ENCODE data around the gene PPIF.

PPIF gene

DNA sequence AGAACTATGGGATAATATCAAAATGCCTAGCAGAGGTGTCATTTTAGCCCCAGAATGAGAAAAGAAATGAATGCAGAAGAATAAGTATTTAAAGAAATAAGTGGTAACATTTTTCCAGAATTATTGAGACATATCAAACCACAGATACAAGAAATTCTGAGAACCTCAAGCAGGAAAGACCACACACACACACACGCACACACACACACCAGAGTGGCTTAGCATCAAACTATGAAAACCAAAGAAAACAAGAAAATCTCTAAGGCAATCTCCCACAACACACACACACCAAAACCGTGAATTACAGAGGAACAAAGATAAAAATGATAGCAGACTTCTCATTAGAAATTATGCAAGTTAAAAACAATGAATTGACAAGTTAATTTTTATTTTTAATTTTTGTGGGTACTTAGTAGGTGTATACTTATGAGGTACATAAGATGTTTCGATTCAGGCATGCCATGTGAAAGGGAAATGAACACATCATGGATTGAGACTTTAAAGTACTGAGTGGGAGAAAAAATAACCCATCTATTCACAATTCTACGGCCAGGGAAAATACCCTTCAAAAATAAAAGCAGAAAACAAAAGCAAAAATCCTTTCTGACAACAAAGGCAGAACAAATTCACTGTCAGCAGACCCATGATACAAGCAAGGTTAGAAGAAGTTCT lies 14.6 kb downstream of the PPIF start:
- in situ Hi-C loops (cut with HindIII; ENCODE audit: low sequenced_read_pairs): no loop called here

DNA sequence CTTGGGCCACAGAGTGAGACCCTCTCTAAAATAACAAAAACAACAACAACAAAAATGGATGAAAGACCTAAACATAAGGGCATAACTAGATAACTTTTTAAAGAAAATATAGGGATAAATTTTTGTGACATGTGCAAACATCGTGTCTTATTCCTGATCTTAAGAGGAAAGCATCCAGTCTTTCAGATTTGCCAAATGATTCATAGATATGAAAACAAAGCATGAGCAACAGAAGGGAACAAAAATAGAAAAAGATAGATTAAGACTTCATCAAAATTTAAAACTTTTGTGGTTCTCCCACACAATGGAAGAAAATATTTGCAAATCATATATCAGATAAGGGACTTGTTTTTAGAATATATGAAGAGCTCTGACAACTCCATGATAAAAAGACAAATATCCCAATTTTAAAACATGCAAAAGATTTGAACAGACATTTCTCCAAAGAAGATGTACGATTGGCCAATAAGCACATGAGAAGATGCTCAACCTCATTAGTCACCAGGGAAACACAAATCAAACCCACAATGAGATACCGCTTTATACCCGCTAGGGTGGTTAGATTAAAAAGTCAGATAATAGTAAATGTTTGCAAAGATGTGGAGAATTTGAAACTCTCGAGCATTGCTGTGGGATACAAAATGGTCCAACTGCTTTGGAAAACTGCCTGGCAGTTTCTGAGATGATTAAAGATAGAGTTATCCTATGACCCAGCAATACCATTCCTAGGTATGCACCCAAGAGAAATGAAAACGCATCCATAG lies 20.3 kb downstream of the PPIF start:
- in situ Hi-C loops (cut with HindIII; ENCODE audit: low sequenced_read_pairs): no loop called here

DNA sequence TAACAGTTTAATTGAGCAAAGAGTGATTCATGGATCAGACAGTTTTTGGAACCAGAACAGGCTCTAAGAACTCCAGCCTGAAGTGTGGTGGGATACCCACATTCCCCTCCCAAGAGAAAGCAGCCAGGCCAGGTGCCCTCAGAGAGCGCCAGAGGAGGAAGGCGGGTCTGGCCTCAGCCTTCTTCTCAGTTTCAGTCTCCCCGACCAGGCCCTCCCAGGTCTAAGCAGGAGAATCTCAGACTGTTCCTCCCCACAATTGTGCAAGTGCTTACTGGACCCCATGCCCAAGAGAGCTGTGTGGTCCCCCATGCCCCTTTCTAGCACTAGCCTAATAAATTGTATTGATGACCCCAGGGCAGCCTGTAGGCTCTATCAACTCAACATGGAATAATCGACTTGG lies 25.6 kb downstream of the PPIF start:
- in situ Hi-C loops (cut with HindIII; ENCODE audit: low sequenced_read_pairs): loop anchor here (5.0 kb wide), 2 partner anchors 39 to 89 kb away; no protein-coding TSS in a partner anchor

DNA sequence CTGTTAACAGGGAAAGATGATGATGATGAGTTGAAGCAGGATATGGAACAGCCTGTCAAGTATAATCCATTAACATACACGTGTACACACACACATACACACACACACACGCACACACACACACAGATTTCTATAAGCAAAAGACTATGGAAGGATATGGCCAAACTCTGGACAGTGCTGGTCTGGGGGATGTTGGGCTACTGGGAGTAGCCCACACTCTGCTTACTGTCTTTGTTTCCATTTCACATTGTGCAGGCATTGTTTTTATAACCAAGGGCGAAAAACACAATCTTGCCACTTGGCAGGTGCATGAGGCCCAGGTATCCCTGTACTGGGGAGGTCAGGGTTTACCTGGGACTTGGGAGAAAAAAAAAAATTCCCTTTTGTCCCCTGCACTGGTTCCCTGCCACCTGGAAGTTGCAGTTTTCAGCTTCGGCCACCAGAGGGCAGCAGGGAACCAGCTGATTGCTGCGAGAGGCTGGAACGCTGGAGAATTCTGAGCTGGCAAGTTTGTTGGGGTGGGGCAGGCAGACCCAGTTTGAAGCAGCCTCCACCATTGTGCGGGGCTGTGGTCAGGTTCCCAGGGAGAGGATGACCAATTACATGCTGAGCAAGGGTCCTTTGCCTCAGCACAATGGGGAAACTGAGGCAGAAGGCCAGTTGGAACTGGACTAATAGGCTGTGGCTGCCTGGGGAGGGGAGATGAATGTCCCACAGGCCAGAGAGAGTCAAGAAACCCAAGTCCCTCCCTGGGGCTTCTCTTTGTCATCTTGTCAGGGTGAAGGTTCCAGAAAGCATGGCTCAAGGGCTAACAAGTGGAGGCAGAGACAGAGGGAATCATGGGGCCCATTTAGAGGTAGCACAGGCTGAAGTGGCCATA lies 27.3 kb downstream of the PPIF start:
- in situ Hi-C loops (cut with HindIII; ENCODE audit: low sequenced_read_pairs): loop anchor here (5.0 kb wide), 2 partner anchors 38 to 88 kb away; no protein-coding TSS in a partner anchor

DNA sequence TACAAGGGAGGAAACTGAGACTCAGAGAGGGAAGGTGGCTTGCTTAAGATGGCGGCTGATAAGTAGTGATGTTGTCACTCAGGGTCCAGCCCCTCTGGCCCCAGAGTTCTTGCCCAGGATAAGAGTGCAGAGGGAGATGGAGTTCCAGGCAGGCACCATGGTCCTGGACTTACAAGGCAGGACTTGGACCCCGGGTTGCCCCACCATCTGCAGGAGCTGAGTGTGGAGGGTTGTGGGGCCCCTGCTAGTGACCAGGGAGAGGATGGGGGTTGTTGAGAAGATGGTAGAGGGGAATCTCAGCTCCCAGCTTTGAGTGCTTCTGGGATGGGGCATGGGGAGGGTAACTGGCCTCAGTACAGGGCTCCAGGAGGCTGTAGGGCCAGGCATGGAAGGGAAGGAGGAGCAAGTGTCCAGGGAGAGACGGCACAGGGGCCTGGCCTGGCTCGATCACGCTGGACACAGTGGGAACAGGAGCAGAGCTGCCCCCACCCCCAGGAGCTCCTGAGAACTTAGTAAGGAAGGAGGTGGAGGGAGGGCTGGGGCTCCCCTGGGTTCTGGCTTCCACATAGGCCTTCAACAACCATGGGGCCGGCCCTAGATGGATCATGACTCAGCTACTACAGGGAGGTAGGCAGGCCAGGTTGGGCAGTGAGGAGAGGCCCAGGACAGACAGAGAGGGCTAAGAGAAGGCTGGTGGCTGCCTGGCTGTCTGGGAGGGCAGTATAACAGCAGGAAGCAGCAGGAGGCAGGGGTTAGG lies 28.2 kb downstream of the PPIF start:
- in situ Hi-C loops (cut with HindIII; ENCODE audit: low sequenced_read_pairs): no loop called here

DNA sequence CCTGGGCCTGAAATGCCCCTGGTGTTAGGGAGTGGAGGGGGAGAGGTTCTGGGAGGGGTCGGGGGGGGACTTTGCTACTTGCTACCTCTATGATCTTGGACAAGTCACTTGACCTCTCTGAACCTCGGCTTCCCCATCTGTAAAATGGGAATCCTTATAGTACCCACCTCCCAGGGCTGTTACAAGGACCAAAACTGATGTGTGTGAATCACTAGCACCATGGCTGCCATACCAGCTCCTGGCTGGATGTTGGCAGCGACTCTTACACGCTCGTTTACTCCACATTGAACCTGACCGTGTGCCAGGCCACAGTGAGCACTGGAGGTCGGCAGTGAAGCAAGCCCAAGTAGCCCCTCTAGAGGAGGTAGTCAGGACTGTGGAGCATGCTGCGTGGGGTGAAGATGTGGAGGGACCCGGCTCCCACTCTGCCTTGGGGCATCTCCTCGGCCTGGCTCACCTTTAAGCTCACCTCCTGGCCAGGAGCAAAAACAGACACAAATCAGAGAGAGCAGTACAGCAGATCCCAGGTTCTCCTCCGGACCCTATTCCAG lies 28.9 kb downstream of the PPIF start:
- in situ Hi-C loops (cut with HindIII; ENCODE audit: low sequenced_read_pairs): no loop called here

DNA sequence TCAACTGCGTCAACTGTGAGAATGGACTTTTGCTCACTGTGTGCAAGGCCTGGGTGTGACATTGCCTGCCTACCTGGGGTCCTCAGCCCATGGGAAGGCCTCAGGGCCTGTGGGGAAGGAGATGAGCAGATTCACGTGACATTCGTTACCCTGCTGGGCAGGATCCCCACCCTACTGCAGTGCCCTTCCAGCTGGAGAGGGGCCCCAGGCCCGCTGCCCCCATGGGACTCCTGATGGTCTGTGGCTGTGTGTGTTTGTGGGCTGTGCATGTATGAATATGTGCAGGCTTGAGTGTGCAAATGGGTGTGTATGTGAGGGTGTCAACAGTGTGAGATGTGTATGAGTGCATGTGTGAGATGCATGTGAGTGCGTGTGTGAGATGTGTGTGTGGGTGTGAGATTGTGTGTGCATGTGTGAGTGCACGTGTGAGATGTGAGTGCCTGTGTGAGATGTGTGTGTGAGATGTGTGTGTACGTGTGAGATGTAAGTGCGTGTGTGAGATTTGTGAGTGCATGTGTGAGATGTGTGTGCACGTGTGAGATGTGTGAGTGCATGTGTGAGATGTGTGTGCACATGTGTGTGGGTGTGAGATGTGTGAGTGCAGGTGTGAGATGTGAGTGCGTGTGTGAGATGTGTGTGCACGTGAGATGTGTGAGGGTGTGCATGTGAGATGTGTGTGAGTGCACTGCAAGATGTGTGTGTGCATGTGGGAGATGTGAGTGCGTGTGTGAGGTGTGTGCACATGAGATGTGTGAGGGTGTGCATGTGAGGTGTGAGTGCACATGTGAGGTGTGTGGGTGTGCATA lies 29.7 kb downstream of the PPIF start:
- in situ Hi-C loops (cut with HindIII; ENCODE audit: low sequenced_read_pairs): no loop called here

DNA sequence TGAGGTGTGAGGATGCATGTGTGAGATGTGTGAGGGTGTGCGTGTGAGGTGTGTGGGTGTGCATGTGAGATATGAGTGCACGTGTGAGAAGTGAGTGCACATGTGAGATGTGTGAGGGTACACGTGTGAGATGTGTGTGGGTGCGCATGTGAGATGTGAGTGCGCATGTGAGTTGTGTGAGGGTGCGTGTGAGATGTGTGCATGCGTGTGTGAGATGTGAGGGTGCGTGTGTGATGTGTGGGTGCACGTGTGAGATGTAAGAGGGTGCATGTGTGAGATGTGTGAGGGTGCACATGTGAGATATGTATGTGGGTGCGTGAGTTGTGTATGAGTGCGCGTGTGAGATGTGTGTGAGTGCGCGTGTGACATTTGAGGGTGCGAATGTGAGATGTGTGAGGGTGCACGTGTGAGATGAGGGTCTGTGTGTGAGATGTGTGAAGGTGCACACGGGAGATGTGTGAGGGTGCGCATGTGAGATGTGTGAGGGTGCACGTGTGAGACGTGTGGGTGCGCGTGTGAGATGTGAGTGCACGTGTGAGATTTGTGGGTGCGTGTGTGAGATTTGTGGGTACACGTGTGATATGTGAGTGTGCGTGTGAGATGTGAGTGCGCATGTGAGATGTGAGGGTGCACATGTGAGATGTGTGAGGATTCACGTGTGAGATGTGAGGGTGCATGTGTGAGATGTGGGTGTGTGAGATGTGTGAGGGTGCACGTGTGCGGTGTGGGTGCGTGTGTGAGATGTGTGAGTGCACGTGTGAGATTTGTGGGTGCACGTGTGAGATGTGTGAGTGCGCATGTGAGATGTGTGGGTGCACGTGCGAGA lies 30.5 kb downstream of the PPIF start:
- in situ Hi-C loops (cut with HindIII; ENCODE audit: low sequenced_read_pairs): no loop called here

DNA sequence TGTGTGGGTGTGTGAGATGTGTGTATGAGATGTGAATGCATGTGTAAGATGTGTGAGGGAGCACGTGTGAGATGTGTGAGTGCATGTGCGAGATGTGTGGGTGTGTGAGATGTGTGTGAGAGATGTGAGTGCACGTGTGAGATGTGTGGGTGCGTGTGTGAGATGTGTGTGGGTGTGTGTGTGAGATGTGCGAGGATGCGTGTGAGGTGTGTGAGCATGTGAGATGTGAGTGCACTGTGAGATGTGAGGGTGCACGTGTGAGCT lies 31.0 kb downstream of the PPIF start:
- in situ Hi-C loops (cut with HindIII; ENCODE audit: low sequenced_read_pairs): no loop called here

DNA sequence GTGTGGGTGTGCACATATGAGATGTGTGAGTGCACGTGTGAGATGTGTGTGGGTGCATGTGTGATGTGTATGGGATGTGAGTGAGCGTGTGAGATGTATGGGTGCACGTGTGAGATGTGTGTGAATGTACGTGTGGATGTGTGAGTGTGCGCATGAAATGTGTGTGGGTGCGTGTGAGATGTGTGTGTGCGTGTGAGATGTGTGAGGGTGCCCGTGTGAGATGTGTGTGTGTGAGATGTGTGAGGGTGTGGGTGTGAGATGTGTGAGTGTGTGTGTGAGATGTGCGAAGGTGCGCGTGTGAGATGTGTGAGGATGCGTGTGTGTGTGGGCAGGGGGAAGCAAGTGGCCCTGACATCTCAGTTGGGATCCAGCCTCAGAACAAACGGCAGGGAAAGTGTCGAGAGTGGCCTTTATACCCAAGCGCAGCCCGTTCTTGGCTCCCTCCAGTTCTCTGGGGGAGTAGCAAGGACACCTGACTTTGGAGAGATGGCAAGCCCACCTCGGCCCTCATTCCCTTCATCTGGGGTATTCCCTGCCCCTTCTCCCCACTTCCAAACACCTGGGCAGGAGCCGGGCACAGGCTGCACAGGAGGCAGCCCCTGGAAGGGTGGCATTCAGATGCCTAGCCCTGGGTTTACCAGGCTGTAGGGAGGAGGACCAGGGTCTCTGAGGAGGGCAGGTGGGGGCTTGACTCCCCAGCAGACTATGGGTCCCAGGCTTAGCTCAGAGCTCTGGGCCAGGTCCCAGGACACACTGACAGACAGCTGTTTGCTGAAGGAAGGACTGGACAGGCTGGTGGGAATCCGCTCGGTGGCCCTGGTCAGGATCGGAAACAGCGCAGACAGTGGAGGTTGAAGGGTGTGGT lies 31.6 kb downstream of the PPIF start:
- in situ Hi-C loops (cut with HindIII; ENCODE audit: low sequenced_read_pairs): no loop called here

DNA sequence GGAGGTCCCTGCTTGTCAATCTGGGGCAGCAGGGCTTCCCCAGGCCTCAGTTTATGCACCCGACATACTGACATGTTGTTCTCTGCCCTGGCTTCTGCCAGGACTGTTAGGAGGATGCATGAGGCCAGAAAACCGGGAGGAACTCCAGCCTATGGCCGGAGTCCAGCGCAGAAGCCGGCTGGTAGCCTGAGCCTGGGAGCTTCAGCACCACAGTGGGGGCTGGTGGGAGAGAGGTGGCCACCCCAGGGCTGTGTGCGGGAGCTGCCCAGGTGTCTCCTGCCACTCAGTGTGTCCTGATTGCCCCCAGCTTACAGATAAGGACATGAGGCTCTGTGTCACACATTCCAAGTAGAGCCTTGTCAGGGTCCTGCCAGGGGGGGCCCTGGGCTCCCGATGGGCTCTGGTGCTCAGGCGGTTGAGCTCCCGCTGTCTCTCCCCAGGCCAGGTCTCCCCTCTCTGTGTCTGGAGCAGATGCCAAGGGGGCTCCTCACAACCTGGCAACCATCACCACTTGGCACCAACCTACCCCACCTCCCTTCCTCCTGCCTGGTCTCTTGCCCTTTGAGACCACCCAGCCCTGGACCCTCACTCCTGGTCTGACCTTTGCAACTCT lies 32.3 kb downstream of the PPIF start:
- in situ Hi-C loops (cut with HindIII; ENCODE audit: low sequenced_read_pairs): no loop called here

DNA sequence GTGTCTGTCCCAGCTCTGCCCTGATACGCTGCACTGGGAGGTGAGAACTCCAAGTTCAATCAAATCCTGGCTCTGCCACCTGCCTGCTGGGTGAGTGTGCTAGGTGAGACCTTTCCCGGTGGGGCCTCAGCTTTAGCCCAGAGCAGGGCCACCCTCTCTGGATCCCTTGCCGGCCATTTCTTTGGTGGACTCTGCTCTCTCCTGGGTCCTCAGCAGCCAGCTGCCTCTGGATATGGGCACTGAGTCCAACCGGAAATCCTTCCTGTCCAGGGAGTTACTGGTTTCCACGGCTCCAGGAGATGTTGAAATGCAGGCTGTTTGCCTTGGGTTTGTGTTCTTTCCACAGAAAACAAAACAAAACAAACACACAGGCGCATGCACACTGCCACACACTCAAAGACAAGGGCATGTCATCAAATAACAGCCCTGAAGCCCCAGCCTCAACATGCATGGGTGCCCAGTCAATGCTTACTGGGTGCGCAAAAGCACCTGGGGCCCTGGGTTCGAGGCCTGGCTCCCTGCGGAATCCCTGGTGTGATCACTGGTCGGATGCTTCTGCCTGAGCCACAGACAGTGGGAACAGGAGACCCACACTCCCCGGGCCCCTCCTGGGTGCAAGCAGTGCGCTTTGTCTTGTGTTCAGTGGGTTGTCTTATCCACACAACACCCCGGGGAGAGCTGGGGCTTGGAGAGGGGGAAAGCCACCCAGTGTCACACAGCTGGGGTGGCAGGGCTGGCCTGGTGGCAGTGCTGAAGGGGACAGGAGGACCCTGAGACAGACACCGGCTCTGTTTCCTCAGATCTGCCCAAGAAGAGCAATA lies 33.1 kb downstream of the PPIF start:
- in situ Hi-C loops (cut with HindIII; ENCODE audit: low sequenced_read_pairs): no loop called here

DNA sequence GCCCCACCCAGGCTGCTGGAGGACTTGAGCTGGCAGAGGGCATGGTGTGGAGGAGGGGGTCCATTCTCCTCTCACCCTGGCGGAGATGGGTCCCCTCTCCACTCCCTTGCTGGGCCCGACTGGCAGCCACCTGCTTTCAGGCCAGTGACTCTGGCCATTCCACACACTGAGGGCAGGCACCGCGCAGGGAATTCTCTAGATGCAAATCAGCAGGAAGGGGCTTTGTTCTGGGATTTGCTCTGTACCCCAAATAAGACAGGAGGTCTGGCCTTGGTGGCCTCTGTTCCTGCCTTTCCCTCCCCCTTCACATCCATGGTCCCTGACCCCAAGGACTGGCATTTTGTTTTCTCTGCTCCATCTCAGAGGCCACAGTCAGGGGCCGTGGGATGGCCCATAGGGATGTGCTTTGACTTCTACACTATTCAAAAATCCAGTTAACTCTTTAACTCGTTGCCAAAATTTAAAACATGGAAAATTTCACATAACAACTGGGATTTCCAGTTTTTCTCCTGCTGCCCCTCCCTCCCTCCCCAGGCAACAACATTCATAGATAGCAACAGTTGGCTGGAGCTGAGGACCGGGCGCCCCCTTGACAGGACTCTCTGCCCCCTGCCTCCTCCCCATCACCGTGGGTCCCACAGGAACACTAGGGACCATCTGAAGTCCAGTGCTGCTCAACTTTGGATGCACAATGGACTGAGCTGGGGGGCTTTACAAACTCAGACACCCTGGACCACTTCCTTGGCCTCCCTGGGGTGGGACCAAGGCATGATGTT lies 33.9 kb downstream of the PPIF start:
- in situ Hi-C loops (cut with HindIII; ENCODE audit: low sequenced_read_pairs): no loop called here

DNA sequence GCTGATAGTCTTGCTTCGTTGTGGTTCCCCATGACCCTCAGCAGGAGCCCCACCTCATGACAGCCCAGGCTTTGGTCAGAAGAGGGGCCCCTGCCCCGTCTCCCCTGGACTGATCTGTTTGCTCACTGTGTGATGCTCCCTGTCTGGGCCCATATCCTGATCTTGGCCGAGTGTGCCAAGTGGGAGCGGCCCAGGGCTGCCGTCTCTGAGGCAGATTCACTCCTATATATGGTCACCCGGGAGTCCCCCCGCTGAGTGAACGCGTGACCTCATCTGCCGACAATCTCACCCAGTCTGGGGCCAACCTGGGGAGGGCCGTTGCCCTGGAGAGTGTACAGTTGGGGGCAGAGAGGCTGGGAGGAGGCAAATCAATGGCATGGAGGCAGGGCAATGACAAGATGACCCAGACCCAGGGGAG lies 34.5 kb downstream of the PPIF start:
- in situ Hi-C loops (cut with HindIII; ENCODE audit: low sequenced_read_pairs): no loop called here

DNA sequence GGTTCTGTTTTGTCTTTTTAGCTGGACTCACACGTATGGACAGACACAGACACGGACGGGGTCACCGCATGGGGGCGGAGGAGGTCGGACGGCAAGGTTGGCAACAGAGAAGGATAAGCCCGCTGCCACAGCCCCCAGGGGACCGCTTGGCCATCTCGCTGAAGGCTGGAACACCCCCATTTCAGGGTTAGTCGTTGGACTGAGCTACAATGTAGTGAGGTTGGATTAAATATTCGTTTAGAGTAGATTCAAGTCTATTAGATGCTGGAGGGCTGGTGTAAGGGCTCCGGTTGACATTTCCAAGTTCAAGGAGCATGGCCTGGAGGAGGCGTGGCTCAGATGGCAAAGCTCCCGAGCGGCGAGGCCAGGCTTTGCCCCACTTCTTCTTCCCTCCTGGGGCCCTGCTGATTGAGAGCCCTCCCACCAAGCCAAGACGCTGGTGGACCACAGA lies 35.2 kb downstream of the PPIF start:
- in situ Hi-C loops (cut with HindIII; ENCODE audit: low sequenced_read_pairs): no loop called here

All from endothelial cell of hepatic sinusoid (primary cell).